NCI-H774 (cell line): ENCODE results near the gene DPPA2.

ENCODE experiments used
- DNase-seq: peaks from one replicate; lab custom pipeline; 2025; lab: John Stamatoyannopoulos, UW

DPPA2 gene

DNA sequence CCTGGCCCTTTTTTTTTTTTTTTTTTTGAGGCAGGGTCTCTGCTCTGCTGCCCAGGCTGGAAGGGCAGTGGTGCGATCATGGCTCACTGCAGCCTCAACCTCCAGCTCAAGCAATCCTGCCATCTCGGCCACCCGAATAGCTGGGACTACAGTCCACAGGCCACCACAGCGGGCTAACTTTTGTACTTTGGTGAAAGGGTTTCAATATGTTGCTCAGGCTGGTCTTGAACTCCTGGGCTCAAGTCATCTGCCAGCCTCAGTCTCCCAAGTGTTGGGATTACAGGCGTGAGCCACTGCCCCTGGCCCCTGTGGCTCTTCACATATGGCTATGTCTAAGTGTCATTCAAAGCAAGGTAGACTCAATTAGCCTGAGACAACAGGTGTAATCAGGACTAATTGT is 8.8 kb upstream of the DPPA2 start:
- no peak for DNase-seq

DNA sequence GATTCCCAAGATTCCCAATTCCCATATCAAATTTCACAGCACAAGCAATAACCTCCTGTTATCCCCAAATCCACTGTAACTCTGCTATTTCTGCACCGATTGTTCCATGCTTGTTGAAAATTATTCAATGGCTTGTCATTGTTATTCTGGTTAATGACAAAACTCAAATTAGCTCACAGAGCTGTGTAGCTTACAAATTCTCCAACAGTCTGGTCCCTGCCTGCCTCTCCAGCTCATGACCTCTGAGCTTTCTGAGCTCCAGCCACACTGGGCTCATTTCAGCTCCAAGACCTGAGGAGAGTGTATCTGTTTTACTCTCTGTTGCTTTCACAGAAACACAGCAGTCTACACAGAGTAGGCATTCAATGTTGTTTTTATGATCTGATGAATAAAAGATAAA is 3.3 kb downstream of the DPPA2 start:
- no peak for DNase-seq

DNA sequence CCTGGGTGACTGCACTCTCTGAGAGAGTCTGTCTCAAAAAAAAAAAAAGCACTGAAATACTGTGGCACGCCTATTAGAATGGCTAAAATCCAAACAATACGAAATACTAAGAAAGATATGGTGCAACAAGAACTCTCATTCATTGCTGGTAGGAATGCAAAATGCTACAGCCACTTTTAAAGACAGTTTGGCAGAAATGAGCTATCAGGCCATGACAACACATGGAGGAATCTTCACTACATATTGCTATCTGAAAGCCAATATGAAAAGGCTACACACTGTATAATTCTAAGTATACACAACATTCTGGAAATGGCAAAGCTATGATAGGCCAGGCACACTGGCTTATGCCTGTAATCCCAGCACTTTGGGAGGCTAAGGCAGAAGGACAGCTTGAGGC is 18.8 kb downstream of the DPPA2 start:
- DNase-seq: no peak

DNA sequence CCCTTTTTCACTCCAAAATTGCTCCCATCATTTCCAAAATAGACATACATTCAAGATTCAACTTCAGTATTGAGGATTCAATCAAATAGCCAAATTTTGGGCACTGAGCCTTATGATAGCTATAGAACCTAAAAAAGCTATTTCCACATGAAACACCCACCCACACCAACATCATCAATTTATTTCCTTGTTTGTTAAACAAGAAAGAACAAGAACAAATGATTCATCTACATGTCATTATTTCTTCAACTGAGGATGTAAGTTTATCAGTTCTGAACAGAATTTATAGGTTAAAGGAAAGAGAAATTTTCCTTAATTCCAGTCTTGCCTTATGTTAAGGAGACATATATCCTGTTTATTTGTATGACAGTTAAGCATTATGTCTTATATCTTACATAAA is 32.2 kb downstream of the DPPA2 start:
- no peak for DNase-seq

DNA sequence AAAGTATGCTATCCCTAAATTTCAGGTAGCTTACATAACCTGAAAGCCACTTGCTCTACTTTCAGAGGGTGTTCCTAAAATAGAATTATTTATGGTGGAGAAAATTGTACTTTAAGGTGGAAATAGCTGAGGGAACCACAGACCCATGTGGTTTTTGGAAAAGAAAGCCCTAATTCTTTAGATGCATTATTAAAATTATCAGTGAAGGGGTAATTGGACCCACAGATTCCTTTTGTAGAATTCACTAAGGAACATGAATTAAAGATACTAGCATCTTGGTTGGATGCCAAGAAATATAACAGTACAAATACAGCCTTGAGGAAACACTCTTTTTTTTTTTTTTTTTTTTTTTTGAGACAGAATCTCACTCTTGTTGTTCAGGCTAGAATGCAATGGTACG is 37.8 kb downstream of the DPPA2 start:
- no peak for DNase-seq

DNA sequence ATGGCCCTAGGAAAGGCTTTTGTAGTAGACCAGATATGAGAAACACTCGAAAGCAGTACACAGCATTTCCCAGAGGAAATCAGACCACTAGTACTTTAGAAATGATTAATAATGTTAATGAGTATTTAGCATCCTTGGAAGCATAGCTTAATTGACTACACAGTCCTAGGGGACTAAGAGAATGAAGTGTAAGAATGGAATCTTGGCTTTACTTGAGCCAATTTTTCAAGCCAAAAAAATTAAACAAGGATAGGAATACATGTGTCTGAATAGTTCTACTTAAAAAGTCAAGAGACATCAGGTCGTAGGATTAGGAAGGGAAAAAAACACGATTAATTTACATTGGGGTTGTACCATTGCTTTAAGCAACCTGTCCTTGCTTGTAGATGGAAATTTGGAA is 38.2 kb downstream of the DPPA2 start:
- no peak for DNase-seq

DNA sequence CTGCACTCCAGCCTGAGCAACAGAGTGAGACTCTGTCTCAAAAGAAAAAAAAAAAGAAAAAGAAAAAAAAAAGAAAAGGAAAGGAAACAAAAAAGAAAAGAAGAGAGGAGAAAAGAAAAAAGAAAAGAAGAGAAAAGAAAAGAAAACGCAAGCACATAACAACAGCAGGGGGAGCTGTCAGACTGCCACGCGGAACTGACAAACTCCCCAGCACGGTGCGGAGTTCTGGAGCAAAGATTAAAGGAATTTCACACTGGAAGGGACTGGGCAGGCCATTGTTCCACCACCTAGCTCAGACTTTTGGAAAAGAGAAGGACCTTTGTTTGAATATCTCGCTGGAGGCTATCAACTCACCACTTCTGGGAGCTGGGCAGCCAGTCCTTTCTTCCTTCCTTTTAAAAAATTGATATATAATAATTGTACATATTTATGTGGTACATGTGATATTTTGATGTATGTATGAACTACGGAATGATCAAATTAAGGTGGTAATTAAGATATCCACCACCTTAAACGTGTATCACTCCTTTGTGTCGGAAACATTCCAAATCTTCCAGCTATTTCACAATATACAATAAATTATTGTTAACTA is 40.5 kb downstream of the DPPA2 start:
- no peak for DNase-seq

DNA sequence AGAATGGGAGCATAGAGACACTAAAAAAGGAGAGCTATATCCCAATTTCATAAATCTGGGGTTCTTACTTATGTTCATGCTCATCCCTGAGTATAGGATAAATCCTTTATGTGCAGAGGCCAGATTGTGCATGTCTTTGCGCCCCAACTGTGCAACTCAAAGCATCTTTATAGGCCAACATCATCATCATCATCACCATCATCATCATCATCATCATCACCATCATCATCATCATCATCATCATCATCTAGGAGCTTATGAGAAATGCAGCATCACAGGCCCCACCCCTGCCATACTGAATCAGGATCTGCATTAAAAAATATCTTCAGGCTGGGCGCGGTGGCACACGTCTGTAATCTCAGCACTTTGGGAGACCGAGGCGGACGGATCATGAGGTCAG is 45.5 kb downstream of the DPPA2 start:
- DNase-seq: no peak

DNA sequence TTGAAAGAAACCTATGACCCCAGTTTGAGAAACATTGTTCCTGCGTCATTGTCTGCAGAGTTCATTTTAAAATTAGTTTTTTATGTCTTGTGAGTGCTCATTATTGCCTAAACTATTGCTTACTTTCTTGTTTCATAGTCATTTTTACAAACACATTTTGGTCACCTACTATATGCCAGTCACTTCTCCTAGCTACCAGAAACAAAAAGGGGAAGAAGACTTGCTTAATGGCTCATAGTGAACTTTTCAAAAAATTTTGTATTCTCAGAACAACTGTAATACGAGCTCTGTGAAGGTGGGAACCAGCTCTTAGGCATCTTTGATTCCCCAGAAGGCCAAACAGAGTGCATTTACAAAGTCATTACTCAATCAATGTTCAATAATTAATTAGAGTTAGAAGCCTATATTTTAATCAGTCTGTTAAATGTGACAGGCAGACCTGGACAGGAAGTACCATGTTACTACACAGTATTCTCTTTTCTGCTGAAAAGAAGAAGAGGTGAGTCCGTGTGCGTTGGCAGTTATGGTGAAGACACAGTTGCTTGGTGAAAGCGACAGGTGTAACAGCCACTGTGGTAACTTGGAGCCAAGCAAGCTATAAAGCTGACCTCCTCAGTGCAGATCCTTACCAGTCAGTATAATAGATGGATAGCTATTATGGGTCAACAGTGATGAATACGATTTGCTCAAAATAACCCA is 46.6 kb downstream of the DPPA2 start:
- DNase-seq: no peak

DNA sequence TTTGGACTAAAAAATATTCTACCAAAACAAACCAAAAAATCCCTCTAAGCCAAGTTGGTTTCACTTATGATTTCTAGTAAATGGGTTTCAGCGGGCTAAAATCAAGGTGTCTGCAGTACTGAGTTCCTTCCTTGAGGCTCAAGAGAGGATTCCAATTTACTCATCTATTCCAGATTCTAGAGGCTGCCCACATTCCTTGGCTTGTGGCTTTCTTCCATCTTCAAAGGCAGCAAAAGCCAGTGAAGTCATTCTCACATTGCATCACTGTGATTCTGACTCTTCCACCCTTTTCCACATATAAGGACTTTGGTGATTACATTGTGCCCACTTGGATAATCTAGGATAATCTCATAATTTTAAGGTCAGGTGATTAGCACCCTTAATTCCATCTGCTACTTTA is 48.1 kb downstream of the DPPA2 start:
- DNase-seq: no peak

DNA sequence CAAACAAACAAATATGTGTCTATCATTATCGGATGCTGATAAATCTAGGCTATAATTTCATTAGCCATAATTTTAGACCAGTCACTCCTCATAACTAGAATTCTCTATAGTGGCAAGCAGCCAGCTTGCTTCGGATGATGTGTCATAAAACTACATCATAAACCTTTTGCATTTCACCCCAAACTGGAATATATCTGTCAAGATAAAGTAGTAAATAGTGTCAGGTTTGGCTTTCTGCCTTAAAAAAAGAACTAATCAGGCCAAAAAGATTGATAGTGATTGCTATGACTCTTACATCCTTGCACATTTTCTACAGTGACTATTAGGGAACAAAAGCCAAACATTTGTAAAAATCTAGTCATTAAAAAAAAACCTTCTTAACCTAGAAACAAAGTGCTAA is 51.0 kb downstream of the DPPA2 start:
- DNase-seq: no peak

DNA sequence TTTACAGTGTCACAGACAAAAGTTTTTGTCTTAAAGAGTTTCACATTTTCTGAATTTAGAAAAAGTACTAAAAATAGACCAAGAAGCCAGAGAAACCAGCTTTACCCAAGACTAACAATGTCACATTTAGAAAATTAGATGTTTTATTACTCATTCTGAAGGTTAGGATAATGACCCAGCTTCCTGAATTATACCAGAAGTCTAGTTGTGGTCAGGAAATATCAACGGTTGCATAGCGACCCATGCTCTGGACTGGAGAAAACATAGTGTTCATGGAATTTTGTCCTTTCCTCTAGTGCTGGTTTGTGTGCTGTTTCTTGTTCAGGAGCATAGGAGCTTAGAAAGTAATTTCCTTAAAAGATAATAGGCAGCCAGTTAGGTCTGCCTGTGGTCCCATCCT is 59.0 kb downstream of the DPPA2 start:
- DNase-seq: no peak

DNA sequence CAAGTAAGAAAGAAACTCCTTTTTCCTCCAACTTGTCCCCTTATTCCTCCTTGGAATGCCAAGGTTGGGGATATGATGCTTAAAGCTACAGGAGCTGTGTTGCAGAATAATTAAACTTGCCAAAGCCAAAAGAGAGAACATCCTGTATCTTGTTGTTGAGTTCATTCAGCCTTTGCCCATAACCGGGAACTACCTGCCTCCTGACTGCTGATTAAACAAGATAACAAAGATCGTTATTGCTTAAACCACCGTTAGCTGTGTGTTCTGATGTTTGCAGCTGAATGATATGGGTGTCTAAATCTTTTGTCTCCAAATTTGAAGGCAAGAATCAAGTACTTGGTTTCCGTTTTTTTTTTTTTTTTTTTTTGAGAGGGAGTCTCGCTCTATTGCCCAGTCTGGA is 61.5 kb downstream of the DPPA2 start:
- DNase-seq: no peak

DNA sequence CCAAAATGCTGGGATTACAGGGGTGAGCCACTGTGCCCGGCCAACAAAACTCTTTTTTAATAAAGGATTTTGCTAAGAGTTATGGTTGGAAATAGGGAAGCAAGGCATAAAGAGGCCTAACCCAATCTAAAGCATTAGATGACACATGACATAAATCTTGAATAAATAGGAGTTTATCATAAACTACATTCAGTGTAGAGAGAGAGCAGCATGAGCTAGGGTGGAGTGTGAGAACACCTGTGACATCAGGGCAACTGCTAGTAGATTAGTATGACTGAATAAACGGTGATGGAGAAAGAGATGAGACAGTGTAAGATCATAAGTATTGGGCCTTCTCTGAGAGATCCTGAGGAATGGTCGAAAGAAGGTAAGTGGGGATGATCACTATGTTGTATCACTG is 63.7 kb downstream of the DPPA2 start:
- DNase-seq: no peak
